ENCODE measurements around the gene AHCTF1.

DNA sequence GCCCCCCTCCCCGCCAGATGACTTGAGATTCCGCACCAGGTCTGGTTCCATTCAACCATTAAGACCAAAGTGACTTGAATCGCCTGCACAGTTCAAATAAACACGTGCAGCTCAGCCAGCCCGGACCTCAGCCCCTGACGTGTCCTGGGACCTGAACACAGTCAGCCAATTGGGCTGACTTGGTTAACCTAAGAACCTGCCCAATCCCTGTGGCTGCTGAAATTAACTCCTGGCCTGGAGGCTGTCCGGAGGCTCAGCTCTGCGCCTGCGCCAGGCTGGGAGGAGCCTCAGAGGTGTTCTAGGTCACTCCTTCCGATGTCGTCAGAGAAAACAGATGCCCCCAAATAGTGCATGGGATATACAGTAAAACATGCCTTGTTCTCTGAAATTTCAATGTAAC lies 134.2 kb downstream of the AHCTF1 start:
- no peak for TF ChIP-seq CTCF (IDR thresholded peaks at IDR 0.05)
- TF ChIP-seq EZH2 (IDR thresholded peaks at IDR 0.05) = no peak
- no peak for TF ChIP-seq EZH2phosphoT487 (IDR thresholded peaks at IDR 0.05)

All from neural progenitor cell (in vitro differentiated cells).